ENCODE measurements around the gene PRICKLE2.

DNA sequence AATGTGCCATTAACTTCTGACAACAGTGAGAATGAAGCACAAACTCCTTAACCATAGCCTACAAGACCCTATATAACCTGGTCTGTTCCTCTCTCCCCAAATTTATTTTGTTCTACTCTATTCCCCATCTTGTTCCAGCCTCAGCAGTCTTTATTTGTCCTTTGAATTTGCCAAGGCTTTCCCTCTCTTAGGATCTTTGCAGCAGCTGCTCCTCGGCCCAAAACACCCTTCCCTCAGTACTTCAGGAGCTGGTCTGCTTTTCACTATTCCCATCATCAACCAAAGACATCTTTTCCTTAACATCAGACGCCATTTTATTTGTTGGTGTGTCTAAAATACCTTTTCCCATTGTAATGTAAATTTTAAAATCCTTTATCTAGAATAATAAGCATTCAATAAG, 10.2 kb downstream of the PRICKLE2 start:
- TF ChIP-seq, protein P1, sequence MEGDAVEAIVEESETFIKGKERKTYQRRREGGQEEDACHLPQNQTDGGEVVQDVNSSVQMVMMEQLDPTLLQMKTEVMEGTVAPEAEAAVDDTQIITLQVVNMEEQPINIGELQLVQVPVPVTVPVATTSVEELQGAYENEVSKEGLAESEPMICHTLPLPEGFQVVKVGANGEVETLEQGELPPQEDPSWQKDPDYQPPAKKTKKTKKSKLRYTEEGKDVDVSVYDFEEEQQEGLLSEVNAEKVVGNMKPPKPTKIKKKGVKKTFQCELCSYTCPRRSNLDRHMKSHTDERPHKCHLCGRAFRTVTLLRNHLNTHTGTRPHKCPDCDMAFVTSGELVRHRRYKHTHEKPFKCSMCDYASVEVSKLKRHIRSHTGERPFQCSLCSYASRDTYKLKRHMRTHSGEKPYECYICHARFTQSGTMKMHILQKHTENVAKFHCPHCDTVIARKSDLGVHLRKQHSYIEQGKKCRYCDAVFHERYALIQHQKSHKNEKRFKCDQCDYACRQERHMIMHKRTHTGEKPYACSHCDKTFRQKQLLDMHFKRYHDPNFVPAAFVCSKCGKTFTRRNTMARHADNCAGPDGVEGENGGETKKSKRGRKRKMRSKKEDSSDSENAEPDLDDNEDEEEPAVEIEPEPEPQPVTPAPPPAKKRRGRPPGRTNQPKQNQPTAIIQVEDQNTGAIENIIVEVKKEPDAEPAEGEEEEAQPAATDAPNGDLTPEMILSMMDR (IDR thresholded peaks at IDR 0.05): no peak
- TF ChIP-seq POLR2A (IDR thresholded peaks at IDR 0.05) (no peak), POLR2AphosphoS5 (IDR thresholded peaks at IDR 0.05) (no peak), EP300 (IDR thresholded peaks at IDR 0.05) (no peak)

Data from gastroesophageal sphincter (tissue), 3 donors.